Sigmoid colon (tissue), 4 donors: ENCODE data around the gene NUTF2.

ENCODE experiments used
- EP300 ChIP-seq, 4 donors: sonication (generic); formaldehyde crosslinking; IDR thresholded peaks; one replicate each; pipeline ENCODE4 v1.6.1; 2017; ENCODE audit warnings: antibody characterized with exemption in 4 of 4
- TF ChIP-seq, protein P1 (sequence below), 4 experiments: fragments of 450-650 bp in 3 of 4; fragments of 200-600 bp in 1 of 4; IDR thresholded peaks; one replicate each; pipeline ENCODE4 v1.5.1; 2016 to 2019; ENCODE audit warnings: antibody characterized with exemption in 4 of 4, mild to moderate bottlenecking in 3 of 4, moderate library complexity in 2 of 4

DNA sequence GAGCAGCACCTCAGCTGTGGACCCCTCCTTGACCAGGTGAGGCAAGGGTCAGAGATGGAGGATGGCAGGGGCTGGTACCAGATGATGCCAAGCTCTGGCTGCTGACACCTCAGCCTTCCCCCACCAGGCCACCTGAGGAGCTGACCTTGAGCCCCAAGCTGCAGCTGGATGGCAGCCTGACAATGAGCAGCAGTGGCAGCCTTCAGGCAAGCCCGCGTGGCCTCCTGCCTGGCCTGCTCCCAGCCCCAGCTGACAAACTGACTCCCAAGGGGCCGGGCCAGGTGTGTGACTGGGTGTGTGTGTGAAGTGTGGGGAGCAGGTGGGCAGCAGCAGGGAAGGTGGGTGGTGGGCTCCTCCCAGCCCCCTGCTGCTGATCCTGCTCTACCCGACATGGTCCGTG lies 33.2 kb downstream of the NUTF2 start:
- TF ChIP-seq, protein P1, sequence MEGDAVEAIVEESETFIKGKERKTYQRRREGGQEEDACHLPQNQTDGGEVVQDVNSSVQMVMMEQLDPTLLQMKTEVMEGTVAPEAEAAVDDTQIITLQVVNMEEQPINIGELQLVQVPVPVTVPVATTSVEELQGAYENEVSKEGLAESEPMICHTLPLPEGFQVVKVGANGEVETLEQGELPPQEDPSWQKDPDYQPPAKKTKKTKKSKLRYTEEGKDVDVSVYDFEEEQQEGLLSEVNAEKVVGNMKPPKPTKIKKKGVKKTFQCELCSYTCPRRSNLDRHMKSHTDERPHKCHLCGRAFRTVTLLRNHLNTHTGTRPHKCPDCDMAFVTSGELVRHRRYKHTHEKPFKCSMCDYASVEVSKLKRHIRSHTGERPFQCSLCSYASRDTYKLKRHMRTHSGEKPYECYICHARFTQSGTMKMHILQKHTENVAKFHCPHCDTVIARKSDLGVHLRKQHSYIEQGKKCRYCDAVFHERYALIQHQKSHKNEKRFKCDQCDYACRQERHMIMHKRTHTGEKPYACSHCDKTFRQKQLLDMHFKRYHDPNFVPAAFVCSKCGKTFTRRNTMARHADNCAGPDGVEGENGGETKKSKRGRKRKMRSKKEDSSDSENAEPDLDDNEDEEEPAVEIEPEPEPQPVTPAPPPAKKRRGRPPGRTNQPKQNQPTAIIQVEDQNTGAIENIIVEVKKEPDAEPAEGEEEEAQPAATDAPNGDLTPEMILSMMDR (IDR thresholded peaks at IDR 0.05): no peak
- TF ChIP-seq EP300 (IDR thresholded peaks at IDR 0.05): no peak
